Esophagus mucosa (tissue), 1 donor: ENCODE data around the gene ROR1. TPM values are rescaled to one million over a fixed set of nuclear protein-coding genes. Genes with fewer than 3 reads are reported as not detected.
A peak's percentile ranks its signal among the peaks of the same experiment; 100 is the strongest.

Experiments used
- ATAC-seq: fragments of 200-7000 bp; cut with Tn5 transposase; one replicate; pipeline ENCODE4 v1.9.1; 2020
- total RNA-seq: library from RNA; stranded (reverse); gene quantifications from one replicate; pipeline ENCODE4 v1.2.4, GENCODE V29; 2023
- donor health status: DM: yes; HTN: yes; CAD: no.

The ROR1 gene
- total RNA-seq, 1 donor from 2014 or later, result 4.4 TPM

DNA sequence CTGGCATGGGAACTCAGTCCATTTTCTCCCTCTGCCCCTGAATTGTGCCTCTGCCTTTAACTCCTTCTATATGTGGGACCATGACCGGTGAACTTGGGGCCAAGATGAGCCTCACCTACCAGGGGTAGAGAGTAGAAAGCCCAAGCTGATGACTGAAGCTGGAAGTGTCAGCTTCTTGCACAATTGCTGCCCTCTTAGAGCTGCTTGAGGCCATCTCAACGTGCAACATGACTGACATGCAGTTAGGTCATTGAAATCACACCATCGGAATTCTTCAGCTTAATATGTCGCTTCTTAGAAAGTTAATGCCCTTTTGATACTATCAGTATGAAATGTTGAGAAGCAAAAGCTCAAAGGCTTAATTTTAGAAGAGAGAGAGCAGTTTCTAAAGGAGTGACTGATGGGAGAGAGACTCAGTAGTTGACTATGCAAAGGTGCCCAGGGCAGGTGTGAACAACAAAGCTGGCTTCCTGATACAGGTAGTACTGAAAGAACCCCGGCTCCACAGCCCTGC lies 340.3 kb downstream of the ROR1 start:
- ATAC-seq, result no peak

DNA sequence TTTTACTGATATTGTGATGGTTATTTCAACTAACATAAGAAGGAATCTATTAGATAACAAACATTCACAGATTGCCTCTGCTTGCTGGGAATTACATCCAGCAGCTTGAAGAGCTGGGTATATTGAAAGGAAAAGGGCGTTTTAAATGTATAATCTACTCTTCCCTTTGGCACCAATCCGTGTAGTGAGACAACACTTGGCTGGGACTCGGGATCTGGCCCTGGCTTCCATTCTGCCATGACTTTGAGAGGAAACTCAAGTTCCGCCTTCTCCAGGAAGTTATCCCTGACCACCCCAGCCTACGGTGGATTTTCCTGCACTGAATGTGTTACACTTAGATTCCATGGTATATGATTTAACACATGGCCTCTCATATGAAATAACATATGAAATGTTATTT lies 342.7 kb downstream of the ROR1 start:
- no peak for ATAC-seq

DNA sequence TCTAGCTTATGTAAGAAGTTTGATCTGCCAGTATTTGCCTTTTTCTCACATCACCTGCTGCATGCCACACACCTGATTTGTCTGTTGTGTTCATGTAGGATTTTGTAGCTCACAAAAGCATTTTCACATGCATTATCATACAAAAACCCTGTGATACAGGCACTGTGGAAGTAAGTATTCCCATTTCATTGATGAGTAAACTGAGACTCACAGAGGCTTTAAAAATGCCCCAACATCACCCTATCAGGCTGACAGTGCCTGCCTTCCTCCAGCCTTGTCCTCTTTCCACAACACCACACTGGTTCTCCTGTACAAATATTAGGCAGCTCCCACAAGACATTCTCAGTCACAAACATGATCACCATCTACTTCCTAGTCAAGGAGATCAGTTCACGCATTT lies 343.7 kb downstream of the ROR1 start:
- no peak for ATAC-seq

DNA sequence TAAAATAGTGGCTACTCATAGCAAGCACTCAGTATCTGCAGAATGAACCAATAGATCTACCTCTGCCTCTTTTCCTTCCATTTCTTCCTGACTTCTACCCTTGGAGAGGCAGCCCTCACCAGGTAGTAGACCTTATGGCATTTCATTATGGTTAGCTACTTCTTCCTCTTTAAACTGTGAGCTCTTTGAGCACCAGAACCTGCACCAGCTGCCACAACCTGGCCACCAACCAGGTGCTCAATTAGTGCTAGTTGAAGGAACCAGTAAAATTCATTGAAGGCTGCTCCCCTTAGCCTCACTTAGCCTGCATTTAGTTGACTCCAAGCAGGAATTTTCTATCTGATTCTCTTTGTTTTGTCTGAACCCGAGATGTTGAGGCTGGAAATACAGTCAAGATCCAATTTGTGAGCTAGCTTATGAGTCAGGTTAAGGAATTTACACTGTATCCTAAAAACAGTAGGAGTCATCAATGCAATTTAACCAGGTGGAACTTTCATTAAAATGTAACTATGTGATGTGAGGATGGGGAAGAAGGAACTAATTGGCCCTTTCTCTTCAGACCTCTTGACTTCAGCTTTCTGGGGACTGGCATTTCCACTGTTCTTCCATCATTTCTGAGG lies 348.1 kb downstream of the ROR1 start:
- ATAC-seq, result no peak

DNA sequence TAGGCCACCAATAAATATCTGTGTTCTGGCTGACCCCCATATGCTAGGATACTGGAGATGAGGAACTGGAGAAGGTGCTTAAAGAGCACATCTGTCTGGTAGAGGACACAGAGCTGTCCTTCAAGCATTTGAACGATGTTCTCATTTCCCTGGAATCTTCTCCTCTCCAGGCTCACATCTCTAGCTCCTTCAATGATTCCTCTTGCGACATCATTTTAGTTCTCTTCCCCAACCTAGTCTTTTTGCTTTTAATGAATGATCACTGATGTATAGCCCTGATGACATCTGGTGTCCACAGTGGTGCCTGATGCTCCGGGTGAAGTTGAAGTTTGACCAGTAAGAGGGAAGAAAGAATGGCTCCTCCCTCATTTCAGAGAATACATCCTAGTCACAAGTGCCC lies 348.8 kb downstream of the ROR1 start:
- no peak for ATAC-seq

DNA sequence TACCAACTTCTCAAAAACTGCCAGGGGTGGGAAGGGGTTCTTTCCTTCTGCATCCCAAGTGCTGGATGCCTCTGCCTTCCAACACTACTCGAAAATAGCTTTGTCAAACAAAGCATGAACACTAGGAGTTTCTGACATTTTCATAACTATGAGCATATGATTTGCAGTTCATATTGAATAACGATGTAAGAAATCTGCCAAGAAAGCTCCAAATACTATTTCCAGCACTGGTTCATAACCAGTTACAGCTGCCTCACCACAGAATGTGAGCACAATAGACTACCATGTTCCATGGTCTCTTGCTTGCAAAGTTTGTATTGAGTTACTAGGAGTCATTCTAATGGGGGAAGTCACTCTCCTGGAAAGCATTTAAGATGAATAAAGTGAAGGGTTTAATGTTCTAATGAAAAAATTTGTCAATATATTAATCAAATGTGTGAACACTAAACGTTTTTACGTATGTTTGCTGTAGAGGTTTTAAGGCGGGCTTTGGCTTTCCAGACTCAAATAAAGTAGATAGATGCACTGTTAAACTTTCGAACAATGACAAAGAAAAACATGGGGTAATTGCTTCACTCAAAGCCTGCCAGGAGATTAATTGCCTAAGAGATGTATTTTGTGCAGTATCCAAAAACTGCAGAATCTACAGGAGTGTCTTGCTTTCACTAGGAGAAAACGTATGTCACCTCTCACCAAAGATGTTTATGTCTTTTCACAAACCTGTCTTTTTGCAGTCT lies 351.1 kb downstream of the ROR1 start:
- ATAC-seq, result no peak

DNA sequence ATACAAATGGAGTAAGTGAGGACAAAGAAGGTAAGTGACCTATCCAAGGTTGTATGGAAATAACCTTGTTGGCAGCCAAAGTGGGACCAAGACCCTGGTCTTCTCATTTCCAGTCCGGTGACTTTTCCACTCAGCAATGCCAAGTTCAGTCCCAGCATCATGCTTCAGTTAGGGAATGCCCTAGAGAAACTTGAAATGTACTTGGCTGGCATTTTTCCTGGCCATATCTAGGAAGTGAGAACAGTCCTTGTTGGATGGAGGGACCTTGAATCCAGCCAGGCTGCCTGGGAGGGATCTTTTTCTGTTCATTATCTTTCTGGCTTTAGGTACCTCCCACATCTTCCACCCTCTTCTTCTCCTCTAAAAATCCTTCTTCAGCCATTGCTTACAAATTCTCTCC lies 352.8 kb downstream of the ROR1 start:
- ATAC-seq, result no peak

DNA sequence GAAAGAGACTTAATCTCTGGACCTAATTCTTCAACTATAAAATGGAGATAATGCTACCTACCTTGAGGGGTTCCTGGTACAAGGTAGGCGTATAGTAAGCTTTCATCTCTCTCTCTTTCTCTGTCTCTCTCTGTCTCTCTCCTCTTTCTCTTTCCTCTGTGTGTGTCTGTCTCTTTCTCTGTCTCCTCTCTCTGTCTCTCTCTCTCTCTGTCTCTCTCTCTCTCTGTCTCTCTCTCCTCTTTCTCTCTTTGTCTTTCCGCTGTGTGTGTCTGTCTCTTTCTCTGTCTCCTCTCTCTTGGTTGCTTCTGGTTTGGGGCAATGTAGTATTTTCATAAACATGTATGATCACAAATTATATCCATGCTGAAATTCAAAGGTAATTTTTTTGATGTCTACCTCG lies 353.5 kb downstream of the ROR1 start:
- no peak for ATAC-seq

DNA sequence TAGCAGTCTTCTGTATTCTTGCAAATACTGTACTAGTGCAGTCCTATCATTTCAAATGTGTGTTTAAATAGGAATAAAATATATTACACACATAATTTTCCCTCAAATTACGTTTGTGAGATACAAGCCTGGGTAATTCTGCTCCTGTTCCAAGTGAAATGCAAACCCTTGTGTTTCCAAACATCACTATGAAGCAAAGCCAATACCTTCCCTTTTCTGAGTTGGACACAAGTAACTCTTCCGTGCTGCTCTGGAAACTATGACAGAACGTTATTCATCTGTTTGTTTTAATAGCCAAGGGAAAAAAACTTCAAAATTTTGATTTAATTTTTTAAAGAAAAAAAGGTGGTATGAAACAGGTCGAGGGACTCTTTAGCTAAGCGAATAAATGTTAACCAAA lies 355.9 kb downstream of the ROR1 start:
- no peak for ATAC-seq

DNA sequence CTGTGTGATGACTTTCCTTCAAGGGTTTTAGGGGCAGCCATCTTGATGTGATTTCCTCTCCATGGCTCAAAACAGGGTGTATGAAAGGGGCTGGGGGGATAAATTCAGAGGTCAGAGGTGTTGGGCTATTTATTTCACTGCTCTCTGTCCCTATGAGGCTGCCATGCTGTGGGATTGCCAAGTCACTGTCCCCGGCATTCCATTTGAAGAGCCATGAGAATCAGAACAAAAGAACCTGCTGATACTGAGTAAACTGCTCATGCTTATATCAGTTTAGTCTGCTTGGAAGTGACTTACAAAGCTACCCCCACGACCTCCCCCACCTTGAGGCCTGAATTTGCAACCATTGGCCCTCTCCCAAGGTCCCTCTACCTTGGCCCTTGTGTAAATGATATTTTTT lies 357.3 kb downstream of the ROR1 start:
- ATAC-seq, result no peak

DNA sequence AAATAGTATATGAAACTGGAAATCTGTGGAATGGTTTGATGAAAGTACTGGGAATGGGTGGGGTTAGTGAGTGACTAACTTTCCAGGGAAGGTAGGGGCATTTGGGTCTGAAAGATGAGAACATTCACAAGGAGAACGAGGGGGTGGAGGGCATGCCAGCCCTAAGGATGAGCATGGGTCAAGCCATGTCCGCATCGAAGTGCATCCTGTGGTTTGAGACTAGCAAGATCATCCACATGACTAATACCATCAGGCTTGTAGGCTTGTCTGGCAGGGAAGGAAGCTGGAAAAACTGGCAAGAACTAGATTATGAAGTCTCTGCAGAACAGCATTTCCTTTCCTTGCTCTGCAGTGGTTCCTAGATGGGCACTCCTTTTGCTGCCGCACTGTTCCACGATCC lies 359.2 kb downstream of the ROR1 start:
- peak; percentile 57 for ATAC-seq

DNA sequence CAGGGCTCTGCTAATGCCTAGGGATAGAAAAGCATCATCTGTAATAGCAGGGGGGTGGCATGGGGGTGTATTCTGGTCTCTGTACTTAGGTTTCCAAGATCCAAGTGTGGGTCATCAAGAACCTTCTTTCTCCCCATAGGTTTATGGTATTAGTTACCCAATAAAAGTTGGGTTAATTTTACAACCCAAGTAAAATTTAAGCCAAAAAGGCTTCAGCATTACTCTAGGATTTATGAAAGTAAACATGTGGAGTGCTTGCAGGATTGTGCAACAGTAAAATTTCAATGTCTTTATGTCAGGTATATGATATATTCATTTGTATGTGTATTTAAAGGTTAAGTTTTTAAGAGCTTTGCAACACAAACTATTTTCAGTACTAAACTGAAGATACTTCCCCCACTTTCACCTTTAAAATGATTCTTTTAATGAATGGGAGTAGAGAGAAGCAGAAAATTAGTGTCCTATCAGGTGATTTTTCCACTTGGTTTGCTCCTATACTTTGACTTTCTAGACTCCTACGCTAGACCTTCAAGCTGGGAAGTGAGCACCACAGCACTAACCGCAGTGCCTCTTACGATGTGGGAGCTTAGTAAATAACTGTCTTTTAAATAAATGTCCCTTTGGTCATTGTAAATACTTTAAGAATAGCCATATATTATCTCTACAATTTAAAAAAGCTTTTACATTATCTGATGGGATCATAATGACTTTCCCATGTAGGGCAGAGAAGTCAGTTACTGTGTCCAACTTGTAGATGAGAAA lies 361.8 kb downstream of the ROR1 start:
- ATAC-seq, result no peak

DNA sequence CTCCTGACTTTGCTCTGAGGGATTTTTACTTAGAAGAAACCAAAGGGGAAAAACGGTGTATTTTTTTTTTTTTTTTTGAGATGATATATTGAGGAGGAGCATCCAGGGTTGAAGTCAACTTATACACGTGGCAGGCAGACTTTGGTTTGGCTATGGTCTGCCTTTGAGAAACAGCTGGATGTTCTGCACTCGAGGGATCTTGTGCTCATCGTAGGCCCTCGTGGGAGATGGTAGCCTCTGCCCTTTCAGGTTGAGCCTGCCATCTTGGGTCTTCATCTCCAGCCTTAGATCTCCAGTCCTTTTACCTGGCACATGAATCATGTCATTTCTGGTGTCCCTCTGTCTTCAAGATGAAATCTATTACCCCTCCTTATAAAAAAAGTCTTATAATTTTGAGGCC lies 362.5 kb downstream of the ROR1 start:
- ATAC-seq, result no peak

DNA sequence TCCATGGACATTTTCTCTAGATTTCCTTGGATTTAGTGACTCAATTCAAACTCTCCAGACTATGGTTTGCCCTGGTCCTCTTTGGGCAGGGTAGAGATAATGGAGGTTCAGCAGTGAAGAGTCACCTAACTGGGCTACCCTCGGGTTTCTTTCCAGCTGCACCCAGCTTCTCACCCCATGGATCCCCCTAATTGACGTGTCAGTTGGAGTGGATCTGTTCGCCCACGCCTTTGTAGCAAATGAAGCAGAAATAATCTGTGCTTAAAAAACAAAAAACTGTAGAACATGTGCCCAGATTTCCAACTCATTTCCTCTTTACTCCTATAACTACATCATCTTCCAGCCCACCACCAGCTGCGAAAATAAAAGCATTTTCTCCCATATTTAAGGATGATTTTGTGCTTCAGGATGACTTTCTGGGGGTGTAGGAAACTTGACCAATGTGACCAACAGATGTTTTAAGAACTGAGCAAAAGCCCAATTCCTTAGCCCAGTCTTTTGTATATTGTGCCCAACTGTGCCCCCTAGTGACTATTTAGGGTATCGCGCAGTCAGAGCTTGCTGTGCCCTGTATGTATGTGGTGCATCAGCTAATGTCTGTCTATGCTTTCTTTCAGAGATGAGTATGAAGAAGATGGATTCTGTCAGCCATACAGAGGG lies 363.1 kb downstream of the ROR1 start:
- ATAC-seq, result peak; percentile 88

DNA sequence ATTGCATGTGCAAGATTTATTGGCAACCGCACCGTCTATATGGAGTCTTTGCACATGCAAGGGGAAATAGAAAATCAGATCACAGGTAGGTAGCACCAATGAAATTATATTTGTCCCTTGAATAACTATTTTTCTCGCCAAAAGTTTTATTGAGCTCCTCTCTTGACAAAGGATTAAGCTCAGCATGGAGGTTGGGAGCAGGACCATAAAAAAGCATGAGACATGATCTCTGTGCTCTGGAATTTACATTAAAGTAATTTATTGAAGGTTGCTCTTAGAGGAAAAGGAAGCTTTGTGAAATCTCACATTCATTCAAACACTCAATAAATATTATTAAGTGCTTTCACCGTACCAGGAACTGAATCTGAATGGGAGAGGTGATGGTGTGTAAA lies 363.6 kb downstream of the ROR1 start:
- ATAC-seq, result no peak

DNA sequence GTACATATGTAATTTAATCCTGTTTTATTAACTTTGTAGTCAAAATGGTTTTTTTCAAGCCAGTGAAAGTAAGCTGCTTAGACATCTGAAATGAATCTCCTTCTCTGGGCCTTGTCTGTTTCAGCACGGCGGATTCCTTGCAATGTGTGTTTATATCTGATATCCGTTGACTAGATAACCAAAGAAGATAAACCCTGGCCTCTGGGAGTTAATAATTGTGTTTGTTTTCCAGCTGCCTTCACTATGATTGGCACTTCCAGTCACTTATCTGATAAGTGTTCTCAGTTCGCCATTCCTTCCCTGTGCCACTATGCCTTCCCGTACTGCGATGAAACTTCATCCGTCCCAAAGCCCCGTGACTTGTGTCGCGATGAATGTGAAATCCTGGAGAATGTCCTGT lies 366.1 kb downstream of the ROR1 start:
- ATAC-seq, result no peak

DNA sequence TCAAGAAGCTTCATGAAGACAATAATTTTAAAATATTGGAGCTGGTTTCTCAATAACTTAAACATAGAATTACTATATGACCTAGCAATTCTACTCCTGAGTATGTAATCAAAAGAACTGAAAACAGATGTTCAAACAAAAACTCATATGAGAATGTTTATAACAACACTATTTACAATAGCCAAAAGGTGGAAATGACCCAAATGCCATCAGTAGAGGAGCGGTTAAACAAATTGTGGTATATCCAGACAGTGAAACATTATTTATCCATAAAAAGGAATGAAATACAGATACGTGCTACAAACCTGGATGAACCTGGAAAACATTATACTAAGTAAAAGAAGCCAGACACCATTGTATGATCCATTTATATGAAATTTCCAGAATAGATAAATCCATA lies 366.8 kb downstream of the ROR1 start:
- ATAC-seq, result no peak

DNA sequence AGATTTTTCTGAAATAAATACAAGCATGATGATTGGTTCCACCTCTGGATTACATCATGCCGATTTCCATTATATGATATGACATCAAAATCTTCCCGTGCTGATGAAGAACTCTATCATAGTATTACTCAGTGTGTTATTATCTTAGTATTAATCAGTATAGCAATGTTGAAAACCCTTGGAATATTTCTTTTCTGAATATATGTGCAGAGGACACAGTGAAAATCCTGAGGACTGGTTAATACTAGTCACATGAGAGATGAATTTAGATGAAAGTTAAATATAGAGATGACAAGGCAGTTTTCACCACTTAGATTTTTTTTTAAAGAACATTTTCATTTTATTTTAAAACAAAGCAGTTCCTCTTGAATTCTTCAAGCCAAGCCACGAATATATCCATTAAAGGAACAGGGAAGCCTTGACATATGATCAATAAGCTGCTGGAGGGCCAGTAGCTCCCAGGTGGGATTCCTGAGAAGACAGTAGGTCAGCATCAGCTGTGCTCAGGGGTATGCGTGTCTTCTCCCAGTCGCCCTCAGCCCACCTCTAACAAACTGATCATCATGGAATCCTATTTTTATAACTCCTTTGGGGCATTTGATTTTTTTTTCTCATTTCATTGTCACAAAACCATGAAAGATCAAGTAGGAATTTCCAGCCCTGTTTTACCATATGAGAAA lies 373.4 kb downstream of the ROR1 start:
- ATAC-seq, result no peak

DNA sequence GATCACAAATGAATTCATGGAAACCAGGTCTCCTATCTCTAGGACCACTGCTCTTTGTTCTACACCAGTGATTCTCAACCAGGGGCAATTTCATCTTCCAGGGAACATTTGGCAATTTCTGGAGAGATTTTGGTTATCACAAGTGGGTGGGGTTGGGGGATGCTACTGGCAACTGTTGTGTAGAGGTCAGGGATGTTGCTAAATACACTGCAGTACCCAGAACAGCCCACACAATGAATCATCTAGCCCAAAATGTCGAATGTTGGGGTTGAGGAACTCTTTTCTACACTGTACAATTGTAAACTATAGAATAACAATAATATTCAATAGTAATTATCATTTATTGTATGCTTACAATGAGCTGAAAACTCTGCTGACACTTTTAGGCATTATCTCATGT lies 373.9 kb downstream of the ROR1 start:
- no peak for ATAC-seq

DNA sequence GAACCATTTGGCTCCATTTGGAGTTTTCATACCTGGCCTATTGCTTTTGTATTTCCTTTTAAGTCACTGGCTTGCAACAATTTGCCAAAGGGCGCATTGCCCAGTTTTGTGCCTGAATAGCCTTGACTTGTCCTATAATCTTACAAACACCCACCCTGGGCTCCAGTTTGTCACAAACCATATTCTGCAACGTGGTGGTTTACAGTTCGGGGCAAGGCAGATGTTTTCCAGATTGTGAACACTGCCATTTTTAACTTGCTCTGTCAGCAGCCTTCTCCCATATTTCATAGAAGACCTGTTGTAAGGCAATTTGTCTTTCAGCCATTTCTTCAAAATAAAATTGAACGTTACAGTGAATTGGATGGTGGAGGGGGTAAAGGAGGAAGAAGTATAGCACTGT lies 376.4 kb downstream of the ROR1 start:
- ATAC-seq, result no peak

DNA sequence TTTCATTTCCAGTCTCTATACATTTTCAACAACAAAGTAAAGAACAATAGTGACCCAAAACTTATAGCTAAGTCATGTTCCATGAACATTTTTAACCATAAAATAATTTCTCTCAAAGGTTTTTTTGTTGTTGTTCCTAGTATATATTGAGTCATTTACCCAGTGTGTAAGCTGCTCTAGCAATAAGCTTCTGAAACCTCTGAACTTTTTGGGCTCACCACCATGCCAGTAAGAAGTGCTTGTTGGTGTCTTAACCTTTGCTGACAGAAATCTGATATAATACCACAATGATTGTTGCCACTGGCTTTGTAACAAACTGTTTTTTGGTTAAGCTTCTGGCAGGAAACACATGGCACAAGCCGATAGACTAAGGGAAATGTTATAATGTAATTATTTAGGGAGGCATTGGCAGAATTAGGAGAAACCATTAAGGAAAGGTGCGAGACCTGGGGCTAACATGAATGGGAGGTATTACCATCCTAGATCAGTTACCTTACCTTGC lies 377.0 kb downstream of the ROR1 start:
- no peak for ATAC-seq

DNA sequence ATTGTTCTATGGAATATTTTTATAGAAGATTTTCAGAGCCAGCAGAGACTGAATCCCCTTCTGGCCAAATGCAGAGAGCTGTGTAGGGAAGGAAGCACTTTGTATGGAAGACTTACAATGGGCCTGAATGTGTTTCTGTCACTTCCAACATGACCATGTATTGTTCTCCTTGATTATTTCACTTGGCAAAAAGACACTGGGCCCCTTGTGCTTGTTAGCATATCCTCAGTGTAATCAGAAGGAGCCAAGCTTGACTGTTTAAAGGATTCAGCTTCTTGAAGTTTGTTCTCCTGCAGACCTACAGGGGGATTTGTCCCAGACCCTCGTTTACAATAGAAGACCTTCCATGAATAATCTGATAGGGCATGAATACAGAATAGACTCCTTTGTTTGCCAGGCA lies 381.5 kb downstream of the ROR1 start:
- no peak for ATAC-seq
